ENCODE results near the gene ERC2.

- no peak for TF ChIP-seq GLIS3 (CRISPR knock-in tag; IDR thresholded peaks at IDR 0.05)
- TF ChIP-seq BACH2 (CRISPR knock-in tag; IDR thresholded peaks at IDR 0.05; ENCODE audit: borderline replicate concordance), result no peak
- TF ChIP-seq ARNTL (CRISPR knock-in tag; IDR thresholded peaks at IDR 0.05; ENCODE audit: borderline replicate concordance, low read depth), result no peak
- no peak for TF ChIP-seq OSR1 (CRISPR knock-in tag; IDR thresholded peaks at IDR 0.05)
- TF ChIP-seq RARB (CRISPR knock-in tag; IDR thresholded peaks at IDR 0.05), result no peak
- TF ChIP-seq PATZ1 (CRISPR knock-in tag; IDR thresholded peaks at IDR 0.05; ENCODE audit: borderline replicate concordance), result no peak
- no peak for TF ChIP-seq CREB5 (CRISPR knock-in tag; IDR thresholded peaks at IDR 0.05; ENCODE audit: low read depth)
- TF ChIP-seq ZNF565 (CRISPR knock-in tag; conservative IDR thresholded peaks at IDR 0.05; ENCODE audit: low read depth), result no peak
- TF ChIP-seq ESRRG (CRISPR knock-in tag; IDR thresholded peaks at IDR 0.05), result no peak
- no peak for TF ChIP-seq ZC3H10 (CRISPR knock-in tag; IDR thresholded peaks at IDR 0.05)
- TF ChIP-seq ZFP30 (CRISPR knock-in tag; IDR thresholded peaks at IDR 0.05), result no peak
- no peak for TF ChIP-seq TCF4 (CRISPR knock-in tag; IDR thresholded peaks at IDR 0.05; ENCODE audit: borderline replicate concordance)
- no peak for TF ChIP-seq POU6F1 (CRISPR knock-in tag; IDR thresholded peaks at IDR 0.05; ENCODE audit: borderline replicate concordance, low read depth)
- TF ChIP-seq ZNF70 (CRISPR knock-in tag; IDR thresholded peaks at IDR 0.05), result no peak
Measured at GRCh38 chr3:55935241-55935640, 533.0 kb downstream of the ERC2 start.

Data from SK-N-SH treated with all-trans-retinoic acid at 6 μM for 48 hours (cell line).